MM.1S (cell line): ENCODE results near the gene RIPOR2.

Experiments
- CTCF ChIP-seq: fragments of 300-600 bp; sonication (generic); IDR thresholded peaks from 2 replicates; pipeline ENCODE4 v1.5.1; 2016; ENCODE audit warnings: antibody characterized with exemption, low read length, mixed read lengths
- EZH2 ChIP-seq: fragments of 300-600 bp; sonication (generic); optimal IDR thresholded peaks from 2 replicates; pipeline ENCODE3; 2017; ENCODE audit warnings: low read depth, mild to moderate bottlenecking, antibody characterized with exemption, low read length, mixed read lengths

GRCh38 chr6:24788031-24788665, 147.6 kb downstream of the RIPOR2 start:
- TF ChIP-seq EZH2 (no peak), CTCF (no peak)
